Keratinocyte (primary cell): ENCODE results near the gene LMO7.

Experiments
- EZH2 ChIP-seq: IDR thresholded peaks from one replicate; pipeline ENCODE4 v1.6.1; 2012; ENCODE audit warnings: inconsistent platforms, mild to moderate bottlenecking, low read length, moderate library complexity
- TF ChIP-seq, protein P1 (sequence below), 3 experiments: IDR thresholded peaks in 1 of 3; conservative IDR thresholded peaks in 1 of 3; optimal IDR thresholded peaks in 1 of 3; 2 replicates in 2 of 3; 3 replicates in 1 of 3; pipeline versions ENCODE3 to v1.5.1; 2011; ENCODE audit warnings: low read length in 3 of 3, mild to moderate bottlenecking in 3 of 3, moderate library complexity in 2 of 3, control low read depth in 1 of 3, inconsistent platforms in 1 of 3; ENCODE audit not compliant: insufficient read depth in 2 of 3; ENCODE audit errors: extremely low read depth in 1 of 3

DNA sequence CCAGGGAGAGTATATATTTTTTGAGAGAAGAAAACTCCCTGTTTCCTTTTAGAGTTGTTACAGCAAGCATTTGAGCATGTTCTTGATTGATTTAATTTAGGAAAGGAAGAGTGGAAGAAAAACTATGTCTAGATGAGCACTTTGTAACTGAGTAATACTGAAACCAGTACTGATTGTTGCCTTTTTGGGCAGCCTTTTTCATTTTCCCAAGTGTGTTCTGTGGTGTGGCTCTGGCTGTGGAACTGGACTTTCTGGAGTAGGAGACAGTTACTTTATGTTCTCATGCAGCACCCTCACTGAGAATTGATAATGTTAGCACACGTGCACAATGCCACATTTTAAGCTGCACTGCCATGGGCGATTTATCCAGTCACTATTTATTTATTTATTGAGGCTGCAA, 211.5 kb downstream of the LMO7 start:
- TF ChIP-seq, protein P1, sequence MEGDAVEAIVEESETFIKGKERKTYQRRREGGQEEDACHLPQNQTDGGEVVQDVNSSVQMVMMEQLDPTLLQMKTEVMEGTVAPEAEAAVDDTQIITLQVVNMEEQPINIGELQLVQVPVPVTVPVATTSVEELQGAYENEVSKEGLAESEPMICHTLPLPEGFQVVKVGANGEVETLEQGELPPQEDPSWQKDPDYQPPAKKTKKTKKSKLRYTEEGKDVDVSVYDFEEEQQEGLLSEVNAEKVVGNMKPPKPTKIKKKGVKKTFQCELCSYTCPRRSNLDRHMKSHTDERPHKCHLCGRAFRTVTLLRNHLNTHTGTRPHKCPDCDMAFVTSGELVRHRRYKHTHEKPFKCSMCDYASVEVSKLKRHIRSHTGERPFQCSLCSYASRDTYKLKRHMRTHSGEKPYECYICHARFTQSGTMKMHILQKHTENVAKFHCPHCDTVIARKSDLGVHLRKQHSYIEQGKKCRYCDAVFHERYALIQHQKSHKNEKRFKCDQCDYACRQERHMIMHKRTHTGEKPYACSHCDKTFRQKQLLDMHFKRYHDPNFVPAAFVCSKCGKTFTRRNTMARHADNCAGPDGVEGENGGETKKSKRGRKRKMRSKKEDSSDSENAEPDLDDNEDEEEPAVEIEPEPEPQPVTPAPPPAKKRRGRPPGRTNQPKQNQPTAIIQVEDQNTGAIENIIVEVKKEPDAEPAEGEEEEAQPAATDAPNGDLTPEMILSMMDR (optimal IDR thresholded peaks at IDR 0.05 in 1 of 3, IDR thresholded peaks at IDR 0.05 in 1 of 3, conservative IDR thresholded peaks at IDR 0.05 in 1 of 3; ENCODE audit: extremely low read depth in 1 of 3, insufficient read depth in 2 of 3, low read length in 3 of 3) = no peak
- TF ChIP-seq EZH2 = no peak
